Transverse colon (tissue), 4 donors: ENCODE data around the gene PDE3B. TPM values are rescaled to one million over a fixed set of nuclear protein-coding genes. Genes with fewer than 3 reads are reported as not detected.

Source experiments
- DNase-seq: peaks from one replicate; pipeline ENCODE4 v3.0.0-alpha.2; 2019
- H3K27ac ChIP-seq, 4 donors: fragments of 200-600 bp; sonication (generic); 2 replicates each; pipeline ENCODE4 v1.5.1; 2016 to 2018; ENCODE audit warnings: inconsistent platforms in 4 of 4
- H3K27me3 ChIP-seq: fragments of 200-600 bp; sonication (generic); 2 replicates; pipeline ENCODE4 v1.5.1; 2017; ENCODE audit warnings: inconsistent platforms
- H3K36me3 ChIP-seq, 4 donors: fragments of 200-600 bp; sonication (generic); 2 replicates each; pipeline ENCODE4 v1.5.1; 2017 to 2019; ENCODE audit warnings: inconsistent platforms in 4 of 4
- H3K4me1 ChIP-seq, 4 donors: fragments of 200-600 bp; sonication (generic); 2 replicates each; pipeline ENCODE4 v1.5.1; 2017 to 2020; ENCODE audit warnings: inconsistent platforms in 4 of 4
- H3K4me3 ChIP-seq, 4 donors: fragments of 200-600 bp; sonication (generic); 1 replicate in 1 of 4; 2 replicates in 3 of 4; pipeline versions ENCODE4 v1.5.1 to v1.6.1; 2017 to 2019; ENCODE audit warnings: inconsistent platforms in 4 of 4
- H3K9me3 ChIP-seq, 2 donors: fragments of 200-600 bp; sonication (generic); 2 replicates each; pipeline ENCODE4 v1.5.1; 2017 to 2019; ENCODE audit warnings: inconsistent platforms in 2 of 2
- EP300 ChIP-seq: sonication (generic); formaldehyde crosslinking; IDR thresholded peaks from one replicate; pipeline ENCODE4 v1.6.1; 2017; ENCODE audit warnings: antibody characterized with exemption, low read depth
- POLR2A ChIP-seq: fragments of 450-650 bp; IDR thresholded peaks from one replicate; pipeline ENCODE4 v1.6.1; 2016; ENCODE audit warnings: antibody characterized with exemption, mild to moderate bottlenecking, moderate library complexity
- POLR2AphosphoS5 ChIP-seq, 3 donors: sonication (generic); formaldehyde crosslinking; IDR thresholded peaks; one replicate each; pipeline ENCODE4 v1.6.1; 2016; ENCODE audit warnings: antibody characterized with exemption in 3 of 3
- WGBS, 2 donors: methylation state at CpG; one replicate each; pipeline ENCODE4 v1.1.5; 2018; ENCODE audit warnings: low coverage in 1 of 2; 5-methylcytosine and 5-hydroxymethylcytosine counted together
- in situ Hi-C, 4 donors: fragments of 200-750 bp; cut with MboI; loops; one replicate each; pipeline versions ENCODE4 v1.15.0 to v1.15.1; 2017; ENCODE audit warnings: low sequenced_read_pairs in 3 of 4, low pct_ligation_motif_present in 1 of 4, low pct_unique_long_range_greater_than_20kb in 1 of 4
- intact Hi-C: fragments of 100-400 bp; cut with DNase I; formaldehyde crosslinking; loops from one replicate; pipeline ENCODE4 v1.15.1; 2023; ENCODE audit warnings: low total_unique reads
- total RNA-seq, 4 donors: library from RNA; depleted of rRNA; stranded (reverse); fragments of >200 nt; gene quantifications; one replicate each; pipeline ENCODE4 v1.1.0, GENCODE V29; 2016
- TF ChIP-seq, protein P1 (sequence below), 5 experiments: fragments of 200-600 bp in 3 of 5; fragments of 450-650 bp in 2 of 5; sonication (generic) in 3 of 5; IDR thresholded peaks; 1 replicate in 2 of 5; 2 replicates in 3 of 5; pipeline ENCODE4 v1.5.1; 2016 to 2017; ENCODE audit warnings: antibody characterized with exemption in 5 of 5, inconsistent platforms in 3 of 5, mild to moderate bottlenecking in 2 of 5, moderate library complexity in 1 of 5

Gene PDE3B
- total RNA-seq, 4 donors from 2014 or later, result 48.1 to 91.1 (median 66.1) TPM

DNA sequence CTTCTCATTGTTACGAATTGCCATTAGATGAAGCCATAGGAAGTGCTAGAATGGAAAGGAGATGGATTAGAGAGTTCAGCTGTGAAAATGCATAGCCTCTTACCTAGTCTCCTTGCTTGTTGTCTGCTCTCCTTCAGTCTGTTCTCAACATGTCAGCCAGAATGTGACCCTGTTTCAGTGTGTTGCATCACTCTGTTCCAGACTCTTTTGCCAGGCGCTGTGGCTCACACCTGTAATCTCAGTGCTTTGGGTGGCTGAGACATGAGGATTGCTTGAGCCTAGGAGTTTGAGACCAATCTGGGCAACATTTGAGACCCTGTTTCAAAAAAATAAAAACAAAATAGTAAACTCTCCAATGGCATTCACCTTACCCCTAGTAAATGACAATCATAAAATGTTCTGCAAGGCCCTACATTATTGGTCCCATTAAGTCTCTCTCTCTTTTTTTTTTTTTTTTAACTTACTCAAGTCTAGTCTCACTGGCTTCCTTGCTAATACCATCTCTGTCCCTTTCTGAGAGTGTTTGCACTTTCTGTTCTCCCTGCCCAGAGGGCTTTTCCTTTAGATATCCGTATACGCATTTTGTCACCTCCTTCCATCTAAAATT, 209.1 kb downstream of the PDE3B start:
- WGBS, 2 donors, result 95 to 100% methylated on average over 4 of the region's 4 CpGs
- in situ Hi-C loops (no loop called here), intact Hi-C loops (no loop called here)
- Histone ChIP-seq H3K4me3 (no peak overlapping the region), H3K27me3 (no peaks in the 10 kb centered on the region), H3K27ac (no peak overlapping the region), H3K9me3 (no peaks in the 10 kb centered on the region), H3K36me3 (no peaks in the 10 kb centered on the region), H3K4me1 (no peaks in the 10 kb centered on the region)
- no peak for DNase-seq
- TF ChIP-seq POLR2A (no peak), POLR2AphosphoS5 (IDR thresholded peaks at IDR 0.05) (no peak), EP300 (no peak)
- TF ChIP-seq, protein P1, sequence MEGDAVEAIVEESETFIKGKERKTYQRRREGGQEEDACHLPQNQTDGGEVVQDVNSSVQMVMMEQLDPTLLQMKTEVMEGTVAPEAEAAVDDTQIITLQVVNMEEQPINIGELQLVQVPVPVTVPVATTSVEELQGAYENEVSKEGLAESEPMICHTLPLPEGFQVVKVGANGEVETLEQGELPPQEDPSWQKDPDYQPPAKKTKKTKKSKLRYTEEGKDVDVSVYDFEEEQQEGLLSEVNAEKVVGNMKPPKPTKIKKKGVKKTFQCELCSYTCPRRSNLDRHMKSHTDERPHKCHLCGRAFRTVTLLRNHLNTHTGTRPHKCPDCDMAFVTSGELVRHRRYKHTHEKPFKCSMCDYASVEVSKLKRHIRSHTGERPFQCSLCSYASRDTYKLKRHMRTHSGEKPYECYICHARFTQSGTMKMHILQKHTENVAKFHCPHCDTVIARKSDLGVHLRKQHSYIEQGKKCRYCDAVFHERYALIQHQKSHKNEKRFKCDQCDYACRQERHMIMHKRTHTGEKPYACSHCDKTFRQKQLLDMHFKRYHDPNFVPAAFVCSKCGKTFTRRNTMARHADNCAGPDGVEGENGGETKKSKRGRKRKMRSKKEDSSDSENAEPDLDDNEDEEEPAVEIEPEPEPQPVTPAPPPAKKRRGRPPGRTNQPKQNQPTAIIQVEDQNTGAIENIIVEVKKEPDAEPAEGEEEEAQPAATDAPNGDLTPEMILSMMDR (IDR thresholded peaks at IDR 0.05), result no peak

DNA sequence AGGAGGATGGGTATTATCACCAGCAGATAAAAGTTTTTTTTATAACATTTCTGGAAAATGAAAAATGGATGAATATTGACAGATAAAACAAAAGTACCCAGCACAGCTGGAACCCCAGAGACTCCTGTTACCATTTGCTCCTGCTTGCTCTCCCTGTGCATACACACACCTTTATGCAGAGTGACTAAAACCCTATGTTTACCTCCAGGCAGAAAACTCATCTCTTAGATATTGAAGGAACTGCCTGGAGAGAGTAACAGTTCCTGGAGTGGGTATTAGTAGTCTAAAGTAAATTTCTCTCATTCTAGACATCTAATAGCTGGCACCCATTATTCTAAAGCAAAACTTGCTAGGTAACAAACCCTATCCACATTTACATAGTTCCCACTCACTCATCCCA, 210.5 kb downstream of the PDE3B start:
- no peak for DNase-seq
- Histone ChIP-seq H3K27me3 (no peaks in the 10 kb centered on the region), H3K9me3 (no peaks in the 10 kb centered on the region), H3K4me3 (no peak overlapping the region), H3K27ac (no peak overlapping the region), H3K36me3 (no peaks in the 10 kb centered on the region), H3K4me1 (no peaks in the 10 kb centered on the region)
- in situ Hi-C loops, result no loop called here
- intact Hi-C loops, result no loop called here
- TF ChIP-seq POLR2AphosphoS5 (IDR thresholded peaks at IDR 0.05) (no peak), POLR2A (no peak), EP300 (no peak)
- TF ChIP-seq, protein P1 (IDR thresholded peaks at IDR 0.05), result no peak

DNA sequence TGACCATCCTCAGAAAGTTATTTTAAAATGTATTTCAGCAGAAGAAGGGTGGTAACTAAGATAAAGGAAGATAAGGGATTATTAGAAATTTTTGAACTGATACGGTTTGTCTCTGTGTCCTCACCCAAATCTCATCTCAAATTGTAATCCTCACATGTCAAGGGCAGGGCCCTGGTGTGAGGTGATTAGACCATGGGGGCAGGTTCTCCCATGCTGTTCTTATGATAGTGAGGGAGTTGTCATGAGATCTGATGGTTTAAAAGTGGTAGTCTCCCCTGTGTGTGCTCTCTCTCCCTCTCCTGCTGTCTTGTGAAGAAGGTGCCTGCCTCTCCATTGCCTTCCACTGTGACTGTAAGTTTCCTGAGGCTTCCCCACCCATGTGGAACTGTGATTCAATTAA, 212.3 kb downstream of the PDE3B start:
- Histone ChIP-seq H3K4me1 (no peaks in the 10 kb centered on the region), H3K9me3 (no peaks in the 10 kb centered on the region), H3K27me3 (no peaks in the 10 kb centered on the region), H3K4me3 (no peak overlapping the region), H3K36me3 (no peaks in the 10 kb centered on the region), H3K27ac (no peak overlapping the region)
- WGBS, 2 donors, result 97 to 100% methylated on average over 1 of the region's 1 CpG
- intact Hi-C loops, result no loop called here
- in situ Hi-C loops, result no loop called here
- no peak for DNase-seq
- TF ChIP-seq POLR2AphosphoS5 (IDR thresholded peaks at IDR 0.05) (no peak), POLR2A (no peak), EP300 (no peak)
- TF ChIP-seq, protein P1 (IDR thresholded peaks at IDR 0.05), result no peak

DNA sequence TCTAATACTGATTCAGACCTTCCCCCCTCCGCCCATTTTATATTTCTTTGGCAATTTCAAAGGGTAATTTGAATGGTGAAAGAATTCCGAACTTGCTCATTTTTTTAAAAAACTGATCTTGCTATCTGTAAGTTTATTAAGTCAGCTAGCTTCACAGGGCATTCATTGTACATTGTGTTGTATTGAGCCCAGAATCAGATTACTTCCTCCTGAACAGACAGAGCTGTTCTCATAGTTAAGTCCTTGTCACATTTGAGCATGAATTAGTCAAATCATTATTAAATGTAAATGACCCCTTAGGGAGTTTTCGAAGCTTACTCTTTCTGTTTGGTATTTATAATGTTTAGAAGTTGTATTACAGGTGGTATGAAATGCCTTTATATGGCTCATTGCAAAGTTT, 214.0 kb downstream of the PDE3B start:
- intact Hi-C loops, result no loop called here
- H3K9me3 ChIP-seq, result no peaks in the 10 kb centered on the region
- no peak overlapping the region for H3K27ac ChIP-seq
- WGBS, 2 donors, result 73 to 85% methylated on average over 3 of the region's 3 CpGs
- H3K27me3 ChIP-seq, result no peaks in the 10 kb centered on the region
- no peak overlapping the region for H3K4me3 ChIP-seq
- H3K36me3 ChIP-seq, result no peaks in the 10 kb centered on the region
- DNase-seq, result no peak
- in situ Hi-C loops, result no loop called here
- TF ChIP-seq EP300 (no peak), POLR2A (no peak), POLR2AphosphoS5 (IDR thresholded peaks at IDR 0.05) (no peak)
- TF ChIP-seq, protein P1 (IDR thresholded peaks at IDR 0.05), result no peak
- H3K4me1 ChIP-seq, result peaks cover 0 to 10% (median 2%) of the 10 kb centered on the region in 4 donors
